BE2C (cell line): ENCODE results near the gene EFCAB12.

ENCODE experiments used
- DNase-seq: peaks from one replicate; pipeline ENCODE4 v3.0.0-alpha.2; 2020
- H3K27me3 ChIP-seq: fragments of 250-450 bp; sonication (Bioruptor Pico); 2 replicates; pipeline ENCODE4 v1.5.1; 2020; ENCODE audit warnings: mild to moderate bottlenecking
- H3K36me3 ChIP-seq: fragments of 250-450 bp; sonication (Bioruptor Pico); 2 replicates; pipeline ENCODE4 v1.5.1; 2020; ENCODE audit warnings: mild to moderate bottlenecking
- H3K4me1 ChIP-seq: fragments of 250-450 bp; sonication (Bioruptor Pico); 2 replicates; pipeline ENCODE4 v1.5.1; 2020
- H3K4me3 ChIP-seq: 2 replicates; pipeline ENCODE4 v1.5.1; 2011; ENCODE audit warnings: low read depth, low read length
- H3K9me3 ChIP-seq: fragments of 250-450 bp; sonication (Bioruptor Pico); 2 replicates; pipeline ENCODE4 v1.5.1; 2020
- TF ChIP-seq, protein P1 (sequence below): IDR thresholded peaks from 2 replicates; pipeline ENCODE4 v1.5.1; 2012; ENCODE audit warnings: mild to moderate bottlenecking, low read depth, low read length

Gene EFCAB12

GRCh38 chr3:129435367-129435766 lies 6.9 kb upstream of the EFCAB12 start:
- no peak overlapping the region for H3K4me3 ChIP-seq

DNA sequence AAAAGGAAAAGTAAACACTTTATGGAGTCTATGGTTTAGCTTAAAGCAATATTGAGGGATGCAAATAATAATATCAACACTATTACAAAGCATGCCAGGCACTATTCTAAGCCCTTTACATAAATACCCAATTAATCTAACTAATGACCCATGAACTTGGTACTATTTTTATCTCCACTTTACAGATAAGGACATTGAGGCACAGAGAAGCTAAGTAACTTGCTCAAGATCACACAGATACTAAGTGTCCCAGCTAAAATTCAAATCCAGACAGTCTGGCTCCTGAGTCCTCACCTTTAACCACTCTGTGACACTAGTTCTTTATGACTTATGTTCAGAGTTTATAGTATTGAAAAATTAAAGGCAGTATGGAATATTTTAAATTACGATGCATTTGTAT lies 5.7 kb upstream of the EFCAB12 start:
- DNase-seq, result no peak
- H3K4me1 ChIP-seq, result no peaks in the 10 kb centered on the region; the same call in 1 of the 2 replicates
- H3K27me3 ChIP-seq, result no peaks in the 10 kb centered on the region
- H3K9me3 ChIP-seq, result no peaks in the 10 kb centered on the region
- peaks cover 39% of the 10 kb centered on the region for H3K36me3 ChIP-seq
- TF ChIP-seq, protein P1, sequence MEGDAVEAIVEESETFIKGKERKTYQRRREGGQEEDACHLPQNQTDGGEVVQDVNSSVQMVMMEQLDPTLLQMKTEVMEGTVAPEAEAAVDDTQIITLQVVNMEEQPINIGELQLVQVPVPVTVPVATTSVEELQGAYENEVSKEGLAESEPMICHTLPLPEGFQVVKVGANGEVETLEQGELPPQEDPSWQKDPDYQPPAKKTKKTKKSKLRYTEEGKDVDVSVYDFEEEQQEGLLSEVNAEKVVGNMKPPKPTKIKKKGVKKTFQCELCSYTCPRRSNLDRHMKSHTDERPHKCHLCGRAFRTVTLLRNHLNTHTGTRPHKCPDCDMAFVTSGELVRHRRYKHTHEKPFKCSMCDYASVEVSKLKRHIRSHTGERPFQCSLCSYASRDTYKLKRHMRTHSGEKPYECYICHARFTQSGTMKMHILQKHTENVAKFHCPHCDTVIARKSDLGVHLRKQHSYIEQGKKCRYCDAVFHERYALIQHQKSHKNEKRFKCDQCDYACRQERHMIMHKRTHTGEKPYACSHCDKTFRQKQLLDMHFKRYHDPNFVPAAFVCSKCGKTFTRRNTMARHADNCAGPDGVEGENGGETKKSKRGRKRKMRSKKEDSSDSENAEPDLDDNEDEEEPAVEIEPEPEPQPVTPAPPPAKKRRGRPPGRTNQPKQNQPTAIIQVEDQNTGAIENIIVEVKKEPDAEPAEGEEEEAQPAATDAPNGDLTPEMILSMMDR, result no peak
- no peak overlapping the region for H3K4me3 ChIP-seq

More at GRCh38 chr3:129435367-129435766, 6.9 kb upstream of the EFCAB12 start:
- Histone ChIP-seq H3K9me3 (no peaks in the 10 kb centered on the region), H3K36me3 (peaks cover 39% of the 10 kb centered on the region), H3K27me3 (no peaks in the 10 kb centered on the region), H3K4me1 (no peaks in the 10 kb centered on the region)
- TF ChIP-seq, protein P1, result no peak
- DNase-seq, result no peak

DNA sequence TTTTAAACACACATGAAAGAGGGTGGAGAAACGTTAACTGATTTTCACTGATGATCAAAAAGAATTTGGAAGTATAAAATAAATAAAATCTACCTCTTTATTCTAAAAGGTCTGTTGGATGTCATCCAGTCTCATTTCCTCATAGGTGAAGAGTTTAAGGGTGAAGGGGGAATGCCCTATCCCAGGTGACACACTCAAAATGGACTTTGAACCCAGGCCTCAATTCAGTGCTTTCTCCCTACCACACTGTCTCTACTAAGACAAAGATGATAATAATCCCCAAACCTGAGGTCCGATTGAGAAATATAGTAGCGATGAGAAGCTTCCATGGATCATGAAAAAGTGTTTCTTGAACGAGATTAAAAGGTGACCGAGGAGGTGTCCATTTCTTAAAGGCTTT lies 5.1 kb upstream of the EFCAB12 start:
- H3K36me3 ChIP-seq, result peaks cover 39% of the 10 kb centered on the region
- DNase-seq, result no peak
- no peaks in the 10 kb centered on the region for H3K27me3 ChIP-seq
- peaks cover 4% of the 10 kb centered on the region for H3K4me1 ChIP-seq
- TF ChIP-seq, protein P1, result no peak
- H3K4me3 ChIP-seq, result no peak overlapping the region
- H3K9me3 ChIP-seq, result no peaks in the 10 kb centered on the region

DNA sequence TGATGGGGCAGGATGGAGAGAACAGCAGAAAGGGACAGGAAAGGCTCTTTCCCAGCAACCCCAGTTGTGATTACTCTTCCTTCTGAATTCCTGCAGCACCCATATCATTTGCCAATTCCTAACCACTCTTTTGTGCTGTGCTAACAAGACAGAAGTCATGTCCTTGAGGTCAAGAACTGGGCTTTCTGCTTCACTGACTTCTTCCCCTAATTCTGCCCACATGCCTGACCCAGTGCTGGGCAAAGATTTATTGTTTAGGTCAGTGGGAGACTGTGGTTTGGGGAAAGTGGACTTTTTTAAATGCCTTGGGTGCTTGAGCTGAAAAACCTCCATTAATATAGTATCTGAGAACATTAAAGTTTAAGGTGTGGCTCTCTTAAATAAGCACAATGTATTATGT lies 4.2 kb upstream of the EFCAB12 start:
- Histone ChIP-seq H3K27me3 (peaks cover 2% of the 10 kb centered on the region; the same call in 1 of the 2 replicates), H3K9me3 (no peaks in the 10 kb centered on the region), H3K36me3 (peaks cover 39% of the 10 kb centered on the region), H3K4me1 (peaks cover 4% of the 10 kb centered on the region), H3K4me3 (no peak overlapping the region)
- TF ChIP-seq, protein P1, result no peak
- no peak for DNase-seq

DNA sequence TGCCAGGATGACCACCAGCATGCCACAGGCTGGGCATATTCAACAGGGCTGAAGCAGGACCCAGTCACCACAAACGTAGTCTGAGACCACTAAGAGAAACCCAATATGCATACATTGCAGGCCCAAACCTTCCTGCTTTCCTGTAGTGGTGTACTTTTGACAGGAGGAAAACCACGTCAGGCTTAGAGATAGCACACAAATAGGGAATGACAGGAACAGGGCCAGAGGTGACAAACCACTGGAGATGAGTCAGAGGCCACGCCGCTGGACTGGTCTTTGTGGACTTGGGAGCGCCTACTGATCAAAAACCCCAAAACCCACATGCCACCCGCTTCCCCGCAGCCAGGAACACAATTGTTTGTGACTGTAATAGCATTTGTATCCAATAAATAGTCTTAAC lies 3.6 kb upstream of the EFCAB12 start:
- no peaks in the 10 kb centered on the region for H3K9me3 ChIP-seq
- peaks cover 4% of the 10 kb centered on the region for H3K4me1 ChIP-seq
- peaks cover 5% of the 10 kb centered on the region; the same call in 1 of the 2 replicates for H3K27me3 ChIP-seq
- no peak overlapping the region for H3K4me3 ChIP-seq
- TF ChIP-seq, protein P1, result no peak
- peaks cover 37% of the 10 kb centered on the region for H3K36me3 ChIP-seq
- DNase-seq, result no peak

- Histone ChIP-seq H3K9me3 (no peaks in the 10 kb centered on the region), H3K4me1 (peaks cover 4% of the 10 kb centered on the region), H3K4me3 (no peak overlapping the region), H3K36me3 (peaks cover 29% of the 10 kb centered on the region), H3K27me3 (peaks cover 5% of the 10 kb centered on the region; the same call in 1 of the 2 replicates)
- TF ChIP-seq, protein P1, result no peak
- no peak for DNase-seq
Measured at GRCh38 chr3:129429602-129430001, 1.2 kb upstream of the EFCAB12 start.
